B cell (primary cell): ENCODE measurements around the gene GGACT. TPM values are rescaled to one million over a fixed set of nuclear protein-coding genes. Genes with fewer than 3 reads are reported as not detected.
"Not testable (repeated sequence)": the region's sequence is repeated elsewhere in the genome, so short reads cannot be mapped to it uniquely, and the experiment has no call there.

Experiments
- ATAC-seq: fragments of 200-7000 bp; cut with Tn5 transposase; one replicate; pipeline ENCODE4 v1.10.0; 2021; ENCODE audit warnings: low read depth, mild to moderate bottlenecking, moderate number of reproducible peaks, moderate library complexity
- CTCF ChIA-PET: fragments of 350-600 bp; sonication (Branson Sonifier 250); formaldehyde crosslinking; loops from one replicate; lab custom pipeline; 2021; ENCODE audit warnings: antibody characterized with exemption, inconsistent platforms; lab: Charles Lee
- POLR2A ChIA-PET: fragments of 350-600 bp; sonication (Branson Sonifier 250); formaldehyde crosslinking; loops from one replicate; lab custom pipeline; 2021; ENCODE audit warnings: antibody characterized with exemption; lab: Charles Lee
- DNase-seq: peaks from one replicate; pipeline ENCODE4 v3.0.0; 2013
- H2AFZ ChIP-seq: 2 replicates; pipeline ENCODE4 v1.6.1; 2012; ENCODE audit warnings: mild to moderate bottlenecking, low read depth, low read length; ENCODE audit not compliant: insufficient read depth, poor library complexity, severe bottlenecking
- H3K27ac ChIP-seq, 2 donors: 1 replicate in 1 of 2; 2 replicates in 1 of 2; pipeline ENCODE4 v1.5.1; 2012 to 2013; ENCODE audit warnings: low read length in 2 of 2, mild to moderate bottlenecking in 2 of 2, moderate library complexity in 1 of 2
- H3K27me3 ChIP-seq, 4 experiments: fragments of 200-600 bp in 1 of 4; sonication (generic) in 1 of 4; replicated peaks in 1 of 4; 1 replicate in 2 of 4; 2 replicates in 2 of 4; pipeline versions ENCODE4 v1.6.1 to v1.7.0; 2013 to 2016; ENCODE audit warnings: low read length in 3 of 4, mild to moderate bottlenecking in 2 of 4, mixed read lengths in 1 of 4, moderate library complexity in 1 of 4; ENCODE audit not compliant: insufficient read depth in 4 of 4, control insufficient read depth in 3 of 4; ENCODE audit errors: control extremely low read depth in 1 of 4
- H3K36me3 ChIP-seq, 2 experiments: replicated peaks in 1 of 2; 1 replicate in 1 of 2; 2 replicates in 1 of 2; pipeline versions ENCODE4 v1.6.1 to v1.7.1; 2013; ENCODE audit warnings: low read length in 1 of 2; ENCODE audit not compliant: insufficient read depth in 2 of 2, control insufficient read depth in 1 of 2; ENCODE audit errors: control extremely low read depth in 1 of 2, extremely low read depth in 1 of 2
- H3K4me1 ChIP-seq, 2 donors: fragments of 200-600 bp in 1 of 2; sonication (generic) in 1 of 2; 1 replicate in 1 of 2; 2 replicates in 1 of 2; pipeline versions ENCODE4 v1.5.1 to v1.6.1; 2013 to 2017; ENCODE audit warnings: low read length in 2 of 2; ENCODE audit not compliant: control insufficient read depth in 2 of 2, insufficient read depth in 2 of 2
- H3K4me2 ChIP-seq: replicated peaks from 2 replicates; pipeline ENCODE3; 2012; ENCODE audit warnings: mild to moderate bottlenecking, low read depth, low read length; ENCODE audit not compliant: poor library complexity, severe bottlenecking
- H3K4me3 ChIP-seq, 5 experiments: fragments of 200-600 bp in 1 of 5; sonication (generic) in 1 of 5; 1 replicate in 3 of 5; 2 replicates in 2 of 5; pipeline versions ENCODE4 v1.5.1 to v1.7.0; 2011 to 2016; ENCODE audit warnings: low read length in 4 of 5, mild to moderate bottlenecking in 4 of 5, low read depth in 2 of 5, control low read depth in 1 of 5, moderate library complexity in 1 of 5; ENCODE audit not compliant: insufficient read depth in 1 of 5; ENCODE audit errors: control extremely low read depth in 1 of 5, extremely low read depth in 1 of 5
- H3K79me2 ChIP-seq: fragments of 200-600 bp; sonication (generic); one replicate; pipeline ENCODE4 v1.6.0; 2016; ENCODE audit warnings: low read length; ENCODE audit not compliant: control insufficient read depth, insufficient read depth
- H3K9ac ChIP-seq: fragments of 200-600 bp; sonication (generic); 2 replicates; pipeline ENCODE4 v1.6.1; 2017; ENCODE audit warnings: mild to moderate bottlenecking, low read length, moderate library complexity
- H3K9me3 ChIP-seq, 3 donors: one replicate each; pipeline versions ENCODE4 v1.6.1 to v1.7.1; 2013; ENCODE audit warnings: low read length in 2 of 3; ENCODE audit not compliant: control insufficient read depth in 2 of 3, insufficient read depth in 1 of 3; ENCODE audit errors: control extremely low read depth in 1 of 3
- H4K20me1 ChIP-seq: 2 replicates; pipeline ENCODE4 v1.6.0; 2012; ENCODE audit warnings: mild to moderate bottlenecking, low read length; ENCODE audit not compliant: insufficient read depth, control insufficient read depth, poor library complexity, severe bottlenecking
- H3K27ac Mint-ChIP-seq: one replicate; pipeline ENCODE4 v1.8.0; 2021; ENCODE audit warnings: mixed read lengths
- H3K27me3 Mint-ChIP-seq: one replicate; pipeline ENCODE4 v1.8.0; 2021; ENCODE audit warnings: mixed read lengths
- H3K4me1 Mint-ChIP-seq: one replicate; pipeline ENCODE4 v1.8.0; 2021; ENCODE audit warnings: mixed read lengths
- H3K4me3 Mint-ChIP-seq: one replicate; pipeline ENCODE4 v1.8.0; 2021; ENCODE audit warnings: mixed read lengths
- H3K9me3 Mint-ChIP-seq: one replicate; pipeline ENCODE4 v1.8.0; 2022; ENCODE audit warnings: mixed read lengths; ENCODE audit not compliant: insufficient read depth
- EZH2 ChIP-seq: IDR thresholded peaks from 2 replicates; pipeline ENCODE4 v1.6.1; 2012; ENCODE audit warnings: borderline replicate concordance, low read depth, mild to moderate bottlenecking, moderate library complexity, low read length; ENCODE audit not compliant: insufficient read depth, poor library complexity, severe bottlenecking
- WGBS: methylation state at CpG from one replicate; pipeline ENCODE4 v1.1.5; 2013; ENCODE audit warnings: missing lambda C conversion rate; ENCODE audit not compliant: insufficient coverage; 5-methylcytosine and 5-hydroxymethylcytosine counted together
- intact Hi-C: fragments of 100-400 bp; cut with micrococcal nuclease; formaldehyde crosslinking; loops from one replicate; pipeline ENCODE4 v1.10.0; 2022
- polyA plus RNA-seq: library from polyadenylated mRNA; depleted of rRNA; stranded (reverse); fragments of >200 nt; gene quantifications from 2 replicates; pipeline ENCODE4 v1.2.3, GENCODE V29; 2012
- total RNA-seq, 2 donors: library from RNA; stranded (reverse); fragments of 120-200 nt in 1 of 2; gene quantifications; 1 replicate in 1 of 2; 2 replicates in 1 of 2; pipeline versions ENCODE4 v1.2.3 to v1.2.4, GENCODE V29; 2013 to 2022
- TF ChIP-seq, protein P1 (sequence below): fragments of 200-600 bp; IDR thresholded peaks from one replicate; pipeline ENCODE4 v1.8.0; 2022; ENCODE audit warnings: antibody characterized with exemption, mild to moderate bottlenecking

Gene GGACT
- total and polyA plus RNA-seq, 2 donors (not counting 1 experiment from before 2014, with no cell fraction given): 3.2 to 3.5 TPM

DNA sequence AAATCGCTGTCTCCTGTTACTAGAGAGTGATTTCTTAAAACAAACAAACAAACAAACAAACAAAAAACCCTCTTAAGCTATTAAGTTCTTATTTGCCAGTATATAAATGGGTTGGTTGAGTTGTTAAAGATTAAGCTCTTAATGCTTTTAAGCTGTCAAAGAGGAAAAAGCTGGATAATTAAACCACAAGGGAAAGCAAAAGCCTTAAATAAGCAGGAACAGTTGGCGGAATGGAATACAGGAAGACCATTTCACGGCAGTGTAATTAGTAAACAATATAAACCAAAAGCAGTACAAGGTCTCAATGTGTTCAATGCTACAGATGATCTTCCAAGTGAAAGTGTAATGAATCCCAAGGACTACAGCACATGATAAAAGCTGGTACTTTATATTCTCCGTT lies 32.2 kb upstream of the GGACT start:
- H3K4me1 ChIP-seq: no peaks in the 10 kb centered on the region
- H3K9ac ChIP-seq: no peak overlapping the region
- CTCF ChIA-PET: interaction anchor here (1.1 kb wide), 1 partner anchor 10 kb away, joined by 3 read pairs; no protein-coding TSS in a partner anchor
- WGBS: no CpG with 5 or more reads among the region's 4 CpGs
- H3K4me2 ChIP-seq: no peak overlapping the region
- H4K20me1 ChIP-seq: no peaks in the 10 kb centered on the region
- Mint-ChIP-seq H3K4me3 (no peak overlapping the region), H3K4me1 (no peaks in the 10 kb centered on the region), H3K27ac (no peak overlapping the region), H3K9me3 (no peaks in the 10 kb centered on the region), H3K27me3 (no peaks in the 10 kb centered on the region)
- H3K27ac ChIP-seq: no peak overlapping the region
- no peaks in the 10 kb centered on the region for H3K27me3 ChIP-seq
- H3K4me3 ChIP-seq: no peak overlapping the region
- POLR2A ChIA-PET: no interaction called here
- H3K36me3 ChIP-seq: peaks cover 0 to 3% of the 10 kb centered on the region in 2 experiments
- intact Hi-C loops: no loop called here
- no peaks in the 10 kb centered on the region for H3K79me2 ChIP-seq
- DNase-seq (no peak), ATAC-seq (no peak)
- TF ChIP-seq EZH2: no peak
- TF ChIP-seq, protein P1, sequence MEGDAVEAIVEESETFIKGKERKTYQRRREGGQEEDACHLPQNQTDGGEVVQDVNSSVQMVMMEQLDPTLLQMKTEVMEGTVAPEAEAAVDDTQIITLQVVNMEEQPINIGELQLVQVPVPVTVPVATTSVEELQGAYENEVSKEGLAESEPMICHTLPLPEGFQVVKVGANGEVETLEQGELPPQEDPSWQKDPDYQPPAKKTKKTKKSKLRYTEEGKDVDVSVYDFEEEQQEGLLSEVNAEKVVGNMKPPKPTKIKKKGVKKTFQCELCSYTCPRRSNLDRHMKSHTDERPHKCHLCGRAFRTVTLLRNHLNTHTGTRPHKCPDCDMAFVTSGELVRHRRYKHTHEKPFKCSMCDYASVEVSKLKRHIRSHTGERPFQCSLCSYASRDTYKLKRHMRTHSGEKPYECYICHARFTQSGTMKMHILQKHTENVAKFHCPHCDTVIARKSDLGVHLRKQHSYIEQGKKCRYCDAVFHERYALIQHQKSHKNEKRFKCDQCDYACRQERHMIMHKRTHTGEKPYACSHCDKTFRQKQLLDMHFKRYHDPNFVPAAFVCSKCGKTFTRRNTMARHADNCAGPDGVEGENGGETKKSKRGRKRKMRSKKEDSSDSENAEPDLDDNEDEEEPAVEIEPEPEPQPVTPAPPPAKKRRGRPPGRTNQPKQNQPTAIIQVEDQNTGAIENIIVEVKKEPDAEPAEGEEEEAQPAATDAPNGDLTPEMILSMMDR: no peak
- no peak overlapping the region for H2AFZ ChIP-seq
- no peaks in the 10 kb centered on the region for H3K9me3 ChIP-seq

DNA sequence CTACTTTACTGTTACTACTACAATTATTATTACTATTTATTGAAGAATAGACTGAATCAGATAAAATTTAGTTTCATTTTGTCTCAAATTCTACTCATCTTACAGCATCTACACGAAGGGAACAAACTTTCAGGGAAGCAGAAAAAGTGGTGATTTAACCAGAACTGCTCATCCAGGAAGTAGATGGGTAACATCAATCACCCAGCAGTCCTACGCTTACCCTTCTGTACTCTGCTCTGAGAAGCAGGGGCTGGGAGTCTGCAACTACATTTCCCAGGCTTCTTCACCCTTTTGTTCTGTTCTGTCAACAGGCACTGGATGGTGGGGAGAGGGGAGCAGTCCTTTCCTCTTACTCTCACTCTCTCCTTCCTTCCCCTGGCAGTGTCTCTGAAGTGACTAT lies 31.4 kb upstream of the GGACT start:
- ChIA-PET POLR2A (no interaction called here), CTCF (no interaction called here)
- Histone ChIP-seq H3K27me3 (no peaks in the 10 kb centered on the region), H4K20me1 (no peaks in the 10 kb centered on the region), H3K4me1 (no peaks in the 10 kb centered on the region), H3K27ac (no peak overlapping the region), H3K4me3 (no peak overlapping the region), H3K79me2 (no peaks in the 10 kb centered on the region), H3K9ac (no peak overlapping the region), H3K9me3 (no peaks in the 10 kb centered on the region), H3K36me3 (no peaks in the 10 kb centered on the region), H2AFZ (no peak overlapping the region), H3K4me2 (no peak overlapping the region)
- TF ChIP-seq EZH2: no peak
- TF ChIP-seq, protein P1: no peak
- no peaks in the 10 kb centered on the region for H3K4me1 Mint-ChIP-seq
- H3K27me3 Mint-ChIP-seq: no peaks in the 10 kb centered on the region
- DNase-seq (no peak), ATAC-seq (no peak)
- H3K27ac Mint-ChIP-seq: no peak overlapping the region
- no peaks in the 10 kb centered on the region for H3K9me3 Mint-ChIP-seq
- WGBS: no CpG with 5 or more reads among the region's 2 CpGs
- no peak overlapping the region for H3K4me3 Mint-ChIP-seq
- intact Hi-C loops: no loop called here

DNA sequence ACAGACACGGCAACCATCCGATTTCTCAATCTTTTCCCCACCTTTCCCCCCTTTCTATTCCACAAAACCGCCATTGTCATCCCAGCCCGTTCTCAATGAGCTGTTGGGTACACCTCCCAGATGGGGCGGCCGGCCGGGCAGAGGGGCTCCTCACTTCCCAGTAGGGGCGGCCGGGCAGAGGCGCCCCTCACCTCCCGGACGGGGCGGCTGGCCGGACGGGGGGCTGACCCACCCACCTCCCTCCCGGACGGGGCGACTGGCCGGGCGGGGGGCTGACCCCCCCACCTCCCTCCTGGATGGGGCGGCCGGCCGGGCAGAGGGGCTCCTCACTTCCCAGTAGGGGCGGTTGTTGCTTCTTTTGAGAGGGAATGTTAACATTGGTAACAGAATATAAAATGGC lies 30.3 kb upstream of the GGACT start:
- H3K27me3 ChIP-seq, H3K36me3 ChIP-seq, ATAC-seq, H3K9ac ChIP-seq, H3K4me3 Mint-ChIP-seq, intact Hi-C loops, H3K27me3 Mint-ChIP-seq, POLR2A ChIA-PET, H3K4me3 ChIP-seq, H4K20me1 ChIP-seq, H3K27ac Mint-ChIP-seq, H3K4me2 ChIP-seq, H3K27ac ChIP-seq, CTCF ChIA-PET, H2AFZ ChIP-seq, DNase-seq, H3K79me2 ChIP-seq, H3K4me1 ChIP-seq, H3K9me3 Mint-ChIP-seq, H3K4me1 Mint-ChIP-seq, H3K9me3 ChIP-seq: not testable (repeated sequence)
- WGBS: 100% methylated on average over 3 of the region's 24 CpGs
